Stomach smooth muscle (tissue), 2 donors: ENCODE measurements around the gene MYB.

ENCODE experiments used
- H3K27ac ChIP-seq: one replicate; pipeline ENCODE4 v1.7.0; 2013; ENCODE audit warnings: mild to moderate bottlenecking, low read length, inconsistent platforms
- H3K27me3 ChIP-seq, 2 donors: one replicate each; pipeline ENCODE4 v1.7.0; 2013; ENCODE audit warnings: low read length in 2 of 2; ENCODE audit not compliant: insufficient read depth in 2 of 2, control insufficient read depth in 1 of 2
- H3K36me3 ChIP-seq, 2 donors: one replicate each; pipeline ENCODE4 v1.7.0; 2013; ENCODE audit warnings: low read length in 2 of 2; ENCODE audit not compliant: control insufficient read depth in 2 of 2, insufficient read depth in 2 of 2
- H3K4me1 ChIP-seq: one replicate; pipeline ENCODE4 v1.7.0; 2013; ENCODE audit warnings: low read length; ENCODE audit not compliant: control insufficient read depth, insufficient read depth
- H3K4me3 ChIP-seq, 2 donors: one replicate each; pipeline ENCODE4 v1.7.0; 2013; ENCODE audit warnings: low read length in 2 of 2
- H3K9ac ChIP-seq, 2 donors: one replicate each; pipeline ENCODE4 v1.7.0; 2013; ENCODE audit warnings: low read length in 2 of 2, mild to moderate bottlenecking in 1 of 2
- H3K9me3 ChIP-seq, 2 donors: one replicate each; pipeline ENCODE4 v1.7.0; 2013; ENCODE audit warnings: low read length in 2 of 2; ENCODE audit not compliant: control insufficient read depth in 2 of 2
- donor health status: healthy.
- donor health status: Pancreatic carcinoma.

The MYB gene

GRCh38 chr6:135209803-135210202 lies 28.7 kb downstream of the MYB start:
- no peaks in the 10 kb centered on the region for H3K9me3 ChIP-seq
- no peak overlapping the region for H3K27ac ChIP-seq
- no peaks in the 10 kb centered on the region for H3K4me1 ChIP-seq
- no peak overlapping the region for H3K9ac ChIP-seq
- no peak overlapping the region for H3K4me3 ChIP-seq
- H3K27me3 ChIP-seq: no peaks in the 10 kb centered on the region
- H3K36me3 ChIP-seq: no peaks in the 10 kb centered on the region

GRCh38 chr6:135210632-135211305 lies 29.7 kb downstream of the MYB start:
- no peaks in the 10 kb centered on the region for H3K36me3 ChIP-seq
- H3K9ac ChIP-seq: no peak overlapping the region
- H3K4me3 ChIP-seq: no peak overlapping the region
- H3K4me1 ChIP-seq: no peaks in the 10 kb centered on the region
- no peaks in the 10 kb centered on the region for H3K27me3 ChIP-seq
- H3K9me3 ChIP-seq: no peaks in the 10 kb centered on the region
- H3K27ac ChIP-seq: no peak overlapping the region

DNA sequence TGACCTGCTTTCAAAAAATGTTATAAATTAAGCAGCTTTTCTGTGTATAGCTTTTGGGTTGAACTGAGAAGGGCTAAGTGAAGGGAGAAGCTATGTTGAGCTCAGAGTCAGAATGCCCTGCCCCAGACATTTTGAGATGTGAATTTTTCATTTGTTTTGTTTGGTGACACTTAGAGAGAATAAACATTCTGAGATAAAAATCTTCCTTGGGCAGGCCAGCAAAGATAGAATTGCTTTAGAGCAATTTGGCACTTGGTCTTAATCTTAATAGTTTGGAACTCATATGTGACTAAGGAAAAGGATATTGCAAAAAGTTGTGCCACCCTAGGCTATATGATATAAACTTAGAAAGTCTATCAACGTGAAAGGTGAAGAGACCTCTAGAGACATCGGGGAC lies 30.2 kb downstream of the MYB start:
- Histone ChIP-seq H3K27ac (no peak overlapping the region), H3K9ac (no peak overlapping the region), H3K4me1 (no peaks in the 10 kb centered on the region), H3K27me3 (no peaks in the 10 kb centered on the region), H3K36me3 (no peaks in the 10 kb centered on the region), H3K9me3 (no peaks in the 10 kb centered on the region), H3K4me3 (no peak overlapping the region)

DNA sequence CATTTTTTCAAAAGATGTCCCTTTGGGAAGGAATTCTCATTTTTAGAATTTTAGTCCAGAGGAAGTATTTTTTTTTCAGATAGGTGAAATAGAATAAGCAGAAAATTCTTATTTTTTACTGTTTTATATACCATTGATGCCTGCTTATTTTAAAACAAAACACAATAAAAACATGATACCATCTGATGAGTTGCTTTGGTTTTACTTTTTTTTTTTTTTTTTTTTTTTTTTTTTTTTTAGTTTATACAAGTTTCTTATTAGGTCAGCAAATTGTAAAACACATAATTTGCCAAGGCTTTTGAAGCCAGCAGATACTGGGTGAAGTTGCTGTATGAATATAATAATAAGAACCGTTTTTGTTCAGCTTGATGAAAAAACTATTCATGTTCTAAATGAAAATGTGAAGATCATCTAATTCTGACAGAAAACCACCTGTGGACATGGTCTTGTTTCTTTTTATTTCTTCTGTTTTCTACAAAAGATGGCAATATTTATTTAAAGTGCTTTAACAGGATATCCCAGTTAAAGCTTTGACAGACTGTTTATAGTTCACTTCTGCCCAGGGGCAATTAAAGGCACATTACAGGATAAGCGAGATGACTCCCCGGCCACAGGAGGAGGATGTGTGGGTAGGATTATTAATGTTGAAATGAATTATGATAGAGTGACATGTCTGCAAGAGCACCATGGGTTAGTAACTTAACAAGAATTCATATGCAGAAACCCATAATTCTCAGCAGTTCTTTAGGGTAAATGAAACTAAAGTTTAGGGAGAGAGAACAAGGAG lies 31.1 kb downstream of the MYB start:
- H3K9ac ChIP-seq: no peak overlapping the region
- H3K4me1 ChIP-seq: no peaks in the 10 kb centered on the region
- H3K27me3 ChIP-seq: no peaks in the 10 kb centered on the region
- H3K4me3 ChIP-seq: no peak overlapping the region
- no peaks in the 10 kb centered on the region for H3K9me3 ChIP-seq
- no peak overlapping the region for H3K27ac ChIP-seq
- H3K36me3 ChIP-seq: no peaks in the 10 kb centered on the region

- no peaks in the 10 kb centered on the region for H3K36me3 ChIP-seq
- no peaks in the 10 kb centered on the region for H3K9me3 ChIP-seq
- H3K27me3 ChIP-seq: no peaks in the 10 kb centered on the region
- H3K9ac ChIP-seq: no peak overlapping the region
- no peak overlapping the region for H3K27ac ChIP-seq
- H3K4me3 ChIP-seq: no peak overlapping the region
- H3K4me1 ChIP-seq: no peaks in the 10 kb centered on the region
Observed at GRCh38 chr6:135212935-135213334, 31.8 kb downstream of the MYB start.

DNA sequence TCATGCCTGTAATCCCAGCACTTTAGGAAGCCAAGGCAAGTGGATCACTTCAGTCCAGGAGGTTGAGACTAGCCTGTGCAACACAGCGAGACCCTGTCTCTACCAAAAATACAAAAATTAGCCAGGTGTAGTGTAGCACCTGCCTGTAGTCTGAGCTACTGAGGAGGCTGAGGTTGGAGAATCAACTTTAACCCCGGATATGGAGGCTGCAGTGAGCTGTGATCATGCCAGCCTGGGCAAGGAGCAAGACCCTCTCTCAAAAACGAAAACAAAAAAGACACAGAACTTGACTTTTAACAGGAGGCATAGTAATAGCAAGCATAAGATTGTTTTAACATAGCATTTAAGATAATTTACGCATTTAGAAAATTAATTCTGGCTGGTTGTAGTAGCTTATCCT lies 32.5 kb downstream of the MYB start:
- no peaks in the 10 kb centered on the region for H3K36me3 ChIP-seq

GRCh38 chr6:135215160-135215559 lies 34.1 kb downstream of the MYB start:
- H3K9ac ChIP-seq: no peak overlapping the region
- H3K27me3 ChIP-seq: no peaks in the 10 kb centered on the region
- no peaks in the 10 kb centered on the region for H3K4me1 ChIP-seq
- no peak overlapping the region for H3K4me3 ChIP-seq
- no peak overlapping the region for H3K27ac ChIP-seq
- no peaks in the 10 kb centered on the region for H3K9me3 ChIP-seq
- no peaks in the 10 kb centered on the region for H3K36me3 ChIP-seq

More for the DNA sequence above, 32.5 kb downstream of the MYB start:
- no peaks in the 10 kb centered on the region for H3K9me3 ChIP-seq
- H3K4me3 ChIP-seq: no peak overlapping the region
- H3K27ac ChIP-seq: no peak overlapping the region
- no peak overlapping the region for H3K9ac ChIP-seq
- H3K27me3 ChIP-seq: no peaks in the 10 kb centered on the region
- H3K4me1 ChIP-seq: no peaks in the 10 kb centered on the region

DNA sequence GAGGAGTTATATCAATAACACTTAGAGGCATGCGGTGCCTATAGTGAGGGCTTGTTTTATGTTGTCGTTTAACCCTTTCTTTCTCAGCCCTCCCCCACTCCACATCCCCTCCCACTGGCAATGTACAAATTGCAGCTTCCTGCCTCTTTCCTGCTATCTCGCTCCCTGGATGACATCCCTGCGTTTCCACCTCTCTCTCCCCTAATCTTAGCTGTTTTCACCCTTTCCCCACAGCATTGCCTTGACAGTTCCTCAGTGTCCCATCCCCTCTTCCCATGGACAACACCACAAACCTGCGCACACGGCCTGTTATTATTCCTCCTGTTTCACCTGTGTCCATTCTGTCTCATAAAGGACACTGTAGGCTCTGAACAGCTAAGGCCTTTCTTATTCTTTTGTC lies 34.5 kb downstream of the MYB start:
- Histone ChIP-seq H3K4me1 (no peaks in the 10 kb centered on the region), H3K9me3 (no peaks in the 10 kb centered on the region), H3K27ac (no peak overlapping the region), H3K4me3 (no peak overlapping the region), H3K9ac (no peak overlapping the region), H3K27me3 (no peaks in the 10 kb centered on the region), H3K36me3 (no peaks in the 10 kb centered on the region)

GRCh38 chr6:135217663-135218062 lies 36.6 kb downstream of the MYB start:
- Histone ChIP-seq H3K9ac (no peak overlapping the region), H3K4me1 (no peaks in the 10 kb centered on the region), H3K4me3 (no peak overlapping the region), H3K27me3 (no peaks in the 10 kb centered on the region), H3K9me3 (no peaks in the 10 kb centered on the region), H3K27ac (no peak overlapping the region), H3K36me3 (no peaks in the 10 kb centered on the region)

- Histone ChIP-seq H3K27me3 (no peaks in the 10 kb centered on the region), H3K4me3 (no peak overlapping the region), H3K4me1 (no peaks in the 10 kb centered on the region), H3K27ac (no peak overlapping the region), H3K9ac (no peak overlapping the region), H3K36me3 (no peaks in the 10 kb centered on the region), H3K9me3 (no peaks in the 10 kb centered on the region)
Observed at GRCh38 chr6:135219346-135219745, 38.2 kb downstream of the MYB start.

GRCh38 chr6:135221042-135221441 lies 39.9 kb downstream of the MYB start:
- Histone ChIP-seq H3K27me3 (no peaks in the 10 kb centered on the region), H3K27ac (no peak overlapping the region), H3K4me1 (no peaks in the 10 kb centered on the region), H3K9ac (no peak overlapping the region), H3K4me3 (no peak overlapping the region), H3K9me3 (no peaks in the 10 kb centered on the region), H3K36me3 (no peaks in the 10 kb centered on the region)
